Right lobe of liver (tissue), 6 donors: ENCODE data around the gene CLEC2D. TPM values are rescaled to one million over a fixed set of nuclear protein-coding genes. Genes with fewer than 3 reads are reported as not detected.
"Not testable (repeated sequence)": the region's sequence is repeated elsewhere in the genome, so short reads cannot be mapped to it uniquely, and the experiment has no call there.

Source experiments
- ATAC-seq, 4 donors: fragments of 200-7000 bp; cut with Tn5 transposase; one replicate each; pipeline ENCODE4 v1.9.1; 2020; ENCODE audit warnings: mild to moderate bottlenecking in 4 of 4, moderate library complexity in 4 of 4
- DNase-seq, 3 donors: peaks; one replicate each; pipeline ENCODE4 v3.0.0-alpha.2; 2020
- H3K27ac ChIP-seq, 3 donors: fragments of 200-600 bp; one replicate each; pipeline ENCODE4 v1.8.0; 2022
- H3K27me3 ChIP-seq, 2 donors: fragments of 200-600 bp; one replicate each; pipeline ENCODE4 v1.8.0; 2022
- H3K36me3 ChIP-seq, 4 donors: fragments of 200-600 bp; sonication (generic) in 1 of 4; one replicate each; pipeline versions ENCODE4 v1.5.1 to v1.8.0; 2017 to 2022; ENCODE audit warnings: control low read depth in 1 of 4
- H3K4me1 ChIP-seq, 4 donors: fragments of 200-600 bp; sonication (generic) in 1 of 4; one replicate each; pipeline versions ENCODE4 v1.5.1 to v1.8.0; 2017 to 2022; ENCODE audit warnings: control low read depth in 1 of 4
- H3K4me3 ChIP-seq, 3 donors: fragments of 200-600 bp; one replicate each; pipeline ENCODE4 v1.8.0; 2022
- H3K9me3 ChIP-seq, 4 donors: fragments of 200-600 bp; sonication (generic) in 1 of 4; one replicate each; pipeline versions ENCODE4 v1.5.1 to v1.8.0; 2017 to 2022; ENCODE audit warnings: control low read depth in 1 of 4
- POLR2A ChIP-seq: fragments of 450-650 bp; IDR thresholded peaks from one replicate; pipeline ENCODE4 v1.6.1; 2017; ENCODE audit warnings: antibody characterized with exemption, mild to moderate bottlenecking
- WGBS: methylation state at CpG from one replicate; pipeline ENCODE4 v1.1.6; 2018; ENCODE audit warnings: low coverage, low lambda C conversion rate; ENCODE audit not compliant: insufficient coverage; ENCODE audit errors: missing lambda C conversion rate; 5-methylcytosine and 5-hydroxymethylcytosine counted together
- intact Hi-C, 2 donors: fragments of 100-400 bp; cut with DNase I; formaldehyde crosslinking; loops; one replicate each; pipeline versions ENCODE4 v1.11.2 to v1.14.1; 2022
- total RNA-seq, 6 experiments: library from RNA; depleted of rRNA in 2 of 6; stranded (reverse); fragments of >200 nt in 2 of 6; fragmentation: NEBNext Ultra II Directional in 3 of 6; extraction: Animal tissue kit (Norgen Biotek cat#: 25700) in 3 of 6; gene quantifications; one replicate each; pipeline versions ENCODE4 v1.1.0 to v1.2.4, GENCODE V29; 2016 to 2023
- TF ChIP-seq, protein P1 (sequence below), 4 donors: fragments of 200-600 bp in 3 of 4; fragments of 450-650 bp in 1 of 4; IDR thresholded peaks; one replicate each; pipeline versions ENCODE4 v1.5.1 to v1.8.0; 2016 to 2022; ENCODE audit warnings: antibody characterized with exemption in 4 of 4, mild to moderate bottlenecking in 2 of 4
- donor health status: DM: no; HTN: yes; CAD: no.
- donor health status: DM: no; HTN: no; CAD: no.
- donor health status: DM: no; HTN: no; CAD: no.
- donor health status: DM: no; HTN: yes; CAD: no.
- donor health status: DM: no; HTN: yes; CAD: no.

Gene CLEC2D
- total RNA-seq, 6 experiments from 2014 or later = 0.62 to 4.4 (median 1.6) TPM

GRCh38 chr12:9687228-9687627 lies 17.7 kb downstream of the CLEC2D start:
- ATAC-seq = no peak
- no peaks in the 10 kb centered on the region for H3K4me1 ChIP-seq
- no CpG with 5 or more reads among the region's 1 CpG for WGBS
- no peaks in the 10 kb centered on the region for H3K9me3 ChIP-seq
- H3K27ac ChIP-seq = no peak overlapping the region
- H3K27me3 ChIP-seq = no peaks in the 10 kb centered on the region
- intact Hi-C loops = no loop called here
- no peak overlapping the region for H3K4me3 ChIP-seq
- H3K36me3 ChIP-seq = no peaks in the 10 kb centered on the region
- TF ChIP-seq POLR2A = no peak
- TF ChIP-seq, protein P1, sequence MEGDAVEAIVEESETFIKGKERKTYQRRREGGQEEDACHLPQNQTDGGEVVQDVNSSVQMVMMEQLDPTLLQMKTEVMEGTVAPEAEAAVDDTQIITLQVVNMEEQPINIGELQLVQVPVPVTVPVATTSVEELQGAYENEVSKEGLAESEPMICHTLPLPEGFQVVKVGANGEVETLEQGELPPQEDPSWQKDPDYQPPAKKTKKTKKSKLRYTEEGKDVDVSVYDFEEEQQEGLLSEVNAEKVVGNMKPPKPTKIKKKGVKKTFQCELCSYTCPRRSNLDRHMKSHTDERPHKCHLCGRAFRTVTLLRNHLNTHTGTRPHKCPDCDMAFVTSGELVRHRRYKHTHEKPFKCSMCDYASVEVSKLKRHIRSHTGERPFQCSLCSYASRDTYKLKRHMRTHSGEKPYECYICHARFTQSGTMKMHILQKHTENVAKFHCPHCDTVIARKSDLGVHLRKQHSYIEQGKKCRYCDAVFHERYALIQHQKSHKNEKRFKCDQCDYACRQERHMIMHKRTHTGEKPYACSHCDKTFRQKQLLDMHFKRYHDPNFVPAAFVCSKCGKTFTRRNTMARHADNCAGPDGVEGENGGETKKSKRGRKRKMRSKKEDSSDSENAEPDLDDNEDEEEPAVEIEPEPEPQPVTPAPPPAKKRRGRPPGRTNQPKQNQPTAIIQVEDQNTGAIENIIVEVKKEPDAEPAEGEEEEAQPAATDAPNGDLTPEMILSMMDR (IDR thresholded peaks at IDR 0.05) = no peak
- DNase-seq = no peak

DNA sequence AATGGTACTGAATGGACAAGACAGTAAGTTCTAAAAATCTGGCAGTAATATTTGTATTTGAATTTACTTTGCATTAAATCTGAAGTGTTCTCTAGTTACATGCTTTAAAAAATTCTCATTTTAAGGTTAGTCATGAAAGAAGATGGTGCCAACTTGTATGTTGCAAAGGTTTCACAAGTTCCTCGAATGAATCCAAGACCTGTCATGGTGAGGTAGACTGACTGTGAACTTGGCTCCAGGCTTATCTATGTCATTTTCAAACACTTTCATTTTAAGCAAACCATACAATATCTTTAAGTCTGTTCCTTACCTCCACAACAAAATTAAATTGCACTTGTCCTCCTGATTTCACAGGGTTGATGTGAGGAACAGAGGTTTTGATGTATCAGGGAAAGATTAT lies 23.4 kb downstream of the CLEC2D start:
- WGBS = 73% methylated on average over 1 of the region's 1 CpG
- no peaks in the 10 kb centered on the region for H3K4me1 ChIP-seq
- H3K4me3 ChIP-seq = no peak overlapping the region
- DNase-seq = no peak
- intact Hi-C loops = no loop called here
- ATAC-seq = no peak
- no peaks in the 10 kb centered on the region for H3K9me3 ChIP-seq
- H3K36me3 ChIP-seq = no peaks in the 10 kb centered on the region
- H3K27ac ChIP-seq = no peak overlapping the region
- no peak for TF ChIP-seq POLR2A
- TF ChIP-seq, protein P1 (IDR thresholded peaks at IDR 0.05) = no peak
- no peaks in the 10 kb centered on the region for H3K27me3 ChIP-seq

GRCh38 chr12:9694241-9694640 lies 24.7 kb downstream of the CLEC2D start:
- no peaks in the 10 kb centered on the region for H3K36me3 ChIP-seq
- peak in 2 of 4 donors; percentile 29 to 30 for ATAC-seq

DNA sequence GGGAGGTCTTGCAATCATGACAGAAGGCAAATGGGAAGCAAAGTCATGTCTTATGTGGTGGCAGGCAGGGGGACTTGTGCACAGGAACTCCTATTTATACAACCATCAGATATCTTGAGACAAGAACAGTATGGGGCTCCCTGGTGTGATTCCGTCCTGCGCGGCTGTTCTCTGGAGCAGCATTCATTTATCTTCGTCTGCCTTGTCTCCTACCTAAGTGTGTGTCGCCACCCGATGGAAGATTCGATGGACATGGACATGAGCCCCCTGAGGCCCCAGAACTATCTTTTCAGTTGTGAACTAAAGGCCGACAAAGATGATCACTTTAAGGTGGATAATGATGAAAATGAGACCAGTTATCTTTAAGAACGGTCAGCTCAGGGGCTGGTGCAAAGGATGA lies 25.6 kb downstream of the CLEC2D start:
- H3K4me3 ChIP-seq, ATAC-seq, intact Hi-C loops: not testable (repeated sequence)

More at GRCh38 chr12:9694241-9694640, 24.7 kb downstream of the CLEC2D start:
- intact Hi-C loops = no loop called here
- Histone ChIP-seq H3K4me3 (no peak overlapping the region), H3K4me1 (no peaks in the 10 kb centered on the region), H3K27ac (no peak overlapping the region), H3K9me3 (no peaks in the 10 kb centered on the region), H3K27me3 (no peaks in the 10 kb centered on the region)
- DNase-seq = no peak
- WGBS = 38% methylated on average over 1 of the region's 1 CpG
- TF ChIP-seq POLR2A = no peak
- TF ChIP-seq, protein P1 (IDR thresholded peaks at IDR 0.05) = no peak

DNA sequence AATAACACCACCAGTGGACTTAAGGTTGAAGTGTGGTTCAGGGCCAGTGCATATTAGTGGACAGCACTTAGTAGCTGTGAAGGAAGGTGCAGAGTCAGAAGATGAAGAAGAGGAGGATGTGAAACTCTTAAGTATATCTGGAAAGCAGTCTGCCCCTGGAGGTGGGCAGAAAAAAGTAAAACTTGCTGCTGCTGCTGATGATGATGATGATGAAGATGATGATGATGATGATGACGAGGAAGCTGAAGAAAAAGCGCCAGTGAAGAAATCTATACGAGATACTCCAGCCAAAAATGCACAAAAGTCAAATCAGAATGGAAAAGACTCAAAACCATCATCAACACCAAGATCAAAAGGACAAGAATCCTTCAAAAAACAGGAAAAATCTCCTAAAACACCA lies 26.1 kb downstream of the CLEC2D start:
- H3K4me1 ChIP-seq, H3K36me3 ChIP-seq, H3K27ac ChIP-seq, intact Hi-C loops, H3K9me3 ChIP-seq, H3K4me3 ChIP-seq, ATAC-seq, H3K27me3 ChIP-seq, DNase-seq: not testable (repeated sequence)
- WGBS = 74% methylated on average over 3 of the region's 3 CpGs

More for the DNA sequence above, 25.6 kb downstream of the CLEC2D start:
- H3K27ac ChIP-seq, H3K9me3 ChIP-seq, H3K27me3 ChIP-seq, H3K36me3 ChIP-seq, H3K4me1 ChIP-seq, DNase-seq: not testable (repeated sequence)
- WGBS = 88% methylated on average over 3 of the region's 9 CpGs

GRCh38 chr12:9697619-9698018 lies 28.1 kb downstream of the CLEC2D start:
- H3K9me3 ChIP-seq = no peaks in the 10 kb centered on the region
- DNase-seq (no peak), ATAC-seq (no peak)
- H3K4me1 ChIP-seq = no peaks in the 10 kb centered on the region
- TF ChIP-seq, protein P1 (IDR thresholded peaks at IDR 0.05) = no peak
- TF ChIP-seq POLR2A = no peak
- no peaks in the 10 kb centered on the region for H3K36me3 ChIP-seq
- H3K27ac ChIP-seq = no peak overlapping the region
- no peaks in the 10 kb centered on the region for H3K27me3 ChIP-seq
- H3K4me3 ChIP-seq = no peak overlapping the region
- intact Hi-C loops = no loop called here
